SKM-1 (cell line): Measurements from ENCODE around the gene CNIH1.

Experiments
- DNase-seq: peaks from one replicate; lab custom pipeline; 2025; ENCODE audit not compliant: unreplicated experiment; lab: John Stamatoyannopoulos, UW

CNIH1 gene

GRCh38 chr14:54440873-54441868 is at the start of gene CNIH1:
CNIH1 (minus strand) TSS chr14:54441374; CDS start chr14:54441327, 47 bp downstream.
- DNase-seq: peak; percentile 31

GRCh38 chr14:54490445-54491175 is 49.4 kb upstream of the CNIH1 start:
- DNase-seq: no peak

- no peak for DNase-seq
Measured at GRCh38 chr14:54489731-54490444, 48.7 kb upstream of the CNIH1 start.

- no peak for DNase-seq
Measured at GRCh38 chr14:54489318-54489683, 48.1 kb upstream of the CNIH1 start.

- peak; percentile 2 for DNase-seq
Measured at GRCh38 chr14:54488646-54489317, 47.6 kb upstream of the CNIH1 start, which contains the start of gene GMFB. GMFB (minus strand) TSS chr14:54488980; CDS start chr14:54488927, 53 bp downstream.

- DNase-seq: no peak
Measured at GRCh38 chr14:54488318-54488645, 47.1 kb upstream of the CNIH1 start.

GRCh38 chr14:54487771-54488170 is 46.6 kb upstream of the CNIH1 start:
- DNase-seq: no peak

- DNase-seq: no peak
Measured at GRCh38 chr14:54486685-54487084, 45.5 kb upstream of the CNIH1 start.

- no peak for DNase-seq
Measured at GRCh38 chr14:54483846-54484245, 42.7 kb upstream of the CNIH1 start.

- DNase-seq: no peak
Measured at GRCh38 chr14:54483073-54483745, 42.0 kb upstream of the CNIH1 start.

GRCh38 chr14:54481695-54482094 is 40.5 kb upstream of the CNIH1 start:
- DNase-seq: no peak

GRCh38 chr14:54480830-54481562 is 39.8 kb upstream of the CNIH1 start:
- no peak for DNase-seq

GRCh38 chr14:54478636-54479215 is 37.6 kb upstream of the CNIH1 start:
- DNase-seq: no peak

- no peak for DNase-seq
Measured at GRCh38 chr14:54475911-54476310, 34.7 kb upstream of the CNIH1 start.

- no peak for DNase-seq
Measured at GRCh38 chr14:54475187-54475899, 34.2 kb upstream of the CNIH1 start.

GRCh38 chr14:54474232-54474793 is 33.1 kb upstream of the CNIH1 start:
- DNase-seq: no peak

GRCh38 chr14:54472315-54472714 is 31.1 kb upstream of the CNIH1 start:
- no peak for DNase-seq

GRCh38 chr14:54471641-54472040 is 30.5 kb upstream of the CNIH1 start:
- no peak for DNase-seq
